ENCODE data around the gene RPL32. TPM values are rescaled to one million over a fixed set of nuclear protein-coding genes. Genes with fewer than 3 reads are reported as not detected.
"Not testable (repeated sequence)": the region's sequence is repeated elsewhere in the genome, so short reads cannot be mapped to it uniquely, and the experiment has no call there.

The RPL32 gene
- polyA plus RNA-seq, 6 donors from 2014 or later = 1,322 to 3,271 (median 2,987) TPM

- no peaks in the 10 kb centered on the region for H3K36me3 Mint-ChIP-seq
- peaks cover 0 to 6% (median 0%) of the 10 kb centered on the region in 3 donors for H3K27me3 Mint-ChIP-seq
- ATAC-seq (ENCODE audit: low read depth in 2 of 2) (no peak), DNase-seq (no peak)
- H3K4me1 Mint-ChIP-seq = peaks cover 0 to 10% (median 8%) of the 10 kb centered on the region in 3 donors
- H3K27ac Mint-ChIP-seq = no peak overlapping the region
- no peak overlapping the region for H3K4me3 Mint-ChIP-seq
- H3K9me3 Mint-ChIP-seq = no peaks in the 10 kb centered on the region
These were observed 34.3 kb downstream of the RPL32 start for GRCh38 chr3:12807066-12807465.

DNA sequence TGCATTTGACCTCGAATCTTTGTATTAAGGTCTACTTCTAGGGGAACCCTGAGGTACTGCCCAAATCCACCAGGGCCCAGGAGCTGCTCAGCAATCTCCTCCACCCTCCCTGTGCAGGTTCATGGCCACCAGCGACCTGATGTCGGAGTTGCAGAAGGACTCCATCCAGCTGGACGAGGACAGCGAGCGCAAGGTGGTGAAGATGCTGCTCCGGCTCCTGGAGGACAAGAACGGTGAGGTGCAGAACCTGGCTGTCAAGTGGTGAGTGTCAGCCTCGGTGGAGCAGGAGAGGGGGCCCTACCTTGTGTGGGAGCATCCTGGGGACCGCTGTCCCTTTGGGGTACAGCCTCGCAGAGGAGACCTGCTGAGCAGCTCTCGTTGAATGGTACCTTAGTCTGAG is 38.0 kb downstream of the RPL32 start:
- Mint-ChIP-seq H3K36me3 (no peaks in the 10 kb centered on the region), H3K9me3 (no peaks in the 10 kb centered on the region), H3K27me3 (peaks cover 0 to 1% (median 0%) of the 10 kb centered on the region in 3 donors), H3K4me1 (peaks cover under 1 to 3% (median 2%) of the 10 kb centered on the region in 3 donors), H3K27ac (no peak overlapping the region), H3K4me3 (no peak overlapping the region)
- DNase-seq = no peak
- no peak for ATAC-seq (ENCODE audit: low read depth in 2 of 2)

- Mint-ChIP-seq H3K4me3 (no peak overlapping the region), H3K27ac (peak overlapping the region in 1 of 6 donors; percentile 11)
These were observed 41.6 kb downstream of the RPL32 start for GRCh38 chr3:12799525-12800440.

GRCh38 chr3:12798559-12799179 is 42.7 kb downstream of the RPL32 start:
- Mint-ChIP-seq H3K27ac (peak overlapping the region in 2 of 6 donors; percentile 19 to 74), H3K4me3 (peak overlapping the region in 3 of 8 donors; percentile 40 to 88 (median 84)), H3K36me3 (no peaks in the 10 kb centered on the region), H3K4me1 (peaks cover 22 to 24% (median 24%) of the 10 kb centered on the region in 3 donors), H3K9me3 (no peaks in the 10 kb centered on the region), H3K27me3 (peaks cover 5 to 10% (median 9%) of the 10 kb centered on the region in 3 donors)
- no peak for ATAC-seq (ENCODE audit: low read depth in 2 of 2)
- DNase-seq = no peak

More at GRCh38 chr3:12799525-12800440, 41.6 kb downstream of the RPL32 start:
- Mint-ChIP-seq H3K27me3 (peaks cover 4 to 7% (median 5%) of the 10 kb centered on the region in 3 donors), H3K9me3 (no peaks in the 10 kb centered on the region), H3K36me3 (no peaks in the 10 kb centered on the region), H3K4me1 (peaks cover 22 to 24% (median 24%) of the 10 kb centered on the region in 3 donors)
- ATAC-seq (ENCODE audit: low read depth in 2 of 2) (no peak), DNase-seq (no peak)

GRCh38 chr3:12797892-12798558 is 43.3 kb downstream of the RPL32 start:
- no peak for DNase-seq
- Mint-ChIP-seq H3K27me3 (peaks cover 5 to 10% (median 9%) of the 10 kb centered on the region in 3 donors), H3K9me3 (no peaks in the 10 kb centered on the region), H3K4me1 (peaks cover 22 to 24% (median 24%) of the 10 kb centered on the region in 3 donors), H3K4me3 (peak overlapping the region; percentile 41 to 96 (median 86)), H3K27ac (peak overlapping the region in 1 of 6 donors; percentile 19), H3K36me3 (no peaks in the 10 kb centered on the region)
- peak; percentile 52 to 54 for ATAC-seq (ENCODE audit: low read depth in 2 of 2)

DNA sequence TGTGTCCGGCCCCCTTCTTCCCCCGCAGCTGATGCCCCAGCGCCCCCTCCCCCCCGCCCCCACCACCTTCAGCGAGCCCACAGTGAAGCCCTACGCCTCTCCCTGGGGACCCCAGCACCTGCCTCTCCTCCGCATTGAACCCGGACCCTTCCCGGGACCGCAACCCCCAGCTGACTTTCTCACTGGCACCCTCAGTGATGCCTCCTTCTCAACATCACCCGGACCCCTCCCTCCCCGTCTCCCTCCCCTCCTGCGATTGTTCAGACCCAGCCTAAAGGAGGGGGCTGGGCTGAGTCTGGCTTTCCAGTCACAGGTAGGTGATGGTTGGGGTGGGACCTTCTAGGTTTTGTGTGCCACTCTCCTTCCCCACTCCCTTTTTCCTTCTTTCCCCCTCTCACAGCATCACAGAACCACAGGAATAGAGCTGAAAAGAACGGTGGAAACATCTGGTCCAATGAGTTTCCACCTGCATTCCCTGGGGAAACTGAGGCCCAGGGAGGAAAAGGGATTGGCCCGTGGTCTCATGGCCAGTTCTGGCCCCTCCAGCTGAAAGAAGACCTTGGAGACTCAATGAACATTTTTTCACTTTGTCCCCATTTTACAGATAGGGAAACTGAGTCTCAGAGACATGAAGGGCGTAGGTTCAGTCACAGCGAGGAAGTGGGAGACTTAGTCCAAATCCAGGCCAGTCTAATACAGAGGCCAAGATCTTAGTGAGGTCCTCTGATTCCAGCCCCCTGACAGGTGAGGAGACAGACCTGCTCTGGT is 44.1 kb downstream of the RPL32 start:
- ATAC-seq (ENCODE audit: low read depth in 2 of 2) = peak; percentile 11 to 13
- Mint-ChIP-seq H3K27ac (peak overlapping the region in 2 of 6 donors; percentile 19 to 29), H3K4me3 (peak overlapping the region; percentile 84 to 96 (median 89)), H3K9me3 (peaks cover 0 to 2% (median 0%) of the 10 kb centered on the region in 7 donors), H3K36me3 (no peaks in the 10 kb centered on the region), H3K27me3 (peaks cover 5 to 15% (median 9%) of the 10 kb centered on the region in 3 donors), H3K4me1 (peaks cover 22 to 24% (median 24%) of the 10 kb centered on the region in 3 donors)
- DNase-seq = no peak

- Mint-ChIP-seq H3K27ac (peak within 1 kb of the TSS; percentile 19 to 93 (median 66)), H3K27me3 (peaks cover 5 to 18% (median 9%) of the 10 kb centered on the region in 3 donors)
These were observed 44.9 kb downstream of the RPL32 start, which contains the start of gene CAND2 for GRCh38 chr3:12796171-12797123. Gene CAND2 (plus strand): TSS chr3:12796680. CDS start chr3:12796721, 41 bp downstream.

DNA sequence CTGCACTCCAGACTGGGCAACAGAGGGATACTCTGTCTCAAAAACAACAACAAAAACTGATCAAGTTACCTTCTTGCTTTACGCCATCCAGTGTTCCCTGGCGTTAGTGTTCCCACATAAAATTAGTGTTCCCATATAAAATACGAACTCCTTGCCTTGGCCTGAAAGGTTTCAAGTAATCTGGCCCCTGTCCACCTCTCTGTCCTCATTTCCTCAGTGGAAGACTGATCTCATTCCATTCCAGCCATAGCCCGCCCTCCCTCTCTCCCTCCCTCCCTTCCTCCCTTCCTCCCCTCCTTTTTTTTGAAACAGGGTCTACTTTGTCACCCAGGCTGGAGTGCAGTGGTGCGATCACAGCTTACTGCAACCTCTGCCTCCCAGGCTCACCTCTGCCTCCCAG is 47.7 kb downstream of the RPL32 start:
- Mint-ChIP-seq H3K27ac (no peak overlapping the region), H3K27me3 (peaks cover 8 to 23% (median 9%) of the 10 kb centered on the region in 3 donors), H3K36me3 (no peaks in the 10 kb centered on the region), H3K4me1 (peaks cover 22 to 24% (median 24%) of the 10 kb centered on the region in 3 donors), H3K4me3 (no peak overlapping the region), H3K9me3 (peaks cover 0 to 2% (median 0%) of the 10 kb centered on the region in 7 donors)
- ATAC-seq (ENCODE audit: low read depth in 2 of 2) (no peak), DNase-seq (no peak)

More at GRCh38 chr3:12796171-12797123, 44.9 kb downstream of the RPL32 start, which contains the start of gene CAND2:
- no peaks in the 10 kb centered on the region for H3K36me3 Mint-ChIP-seq
- DNase-seq (peak; percentile 39), ATAC-seq (ENCODE audit: low read depth in 2 of 2) (peak; percentile 79 to 85)
- peak within 1 kb of the TSS; percentile 84 to 96 (median 89) for H3K4me3 Mint-ChIP-seq
- H3K9me3 Mint-ChIP-seq = peaks cover 0 to 2% (median 0%) of the 10 kb centered on the region in 7 donors
- peaks cover 22 to 24% (median 24%) of the 10 kb centered on the region in 3 donors for H3K4me1 Mint-ChIP-seq

DNA sequence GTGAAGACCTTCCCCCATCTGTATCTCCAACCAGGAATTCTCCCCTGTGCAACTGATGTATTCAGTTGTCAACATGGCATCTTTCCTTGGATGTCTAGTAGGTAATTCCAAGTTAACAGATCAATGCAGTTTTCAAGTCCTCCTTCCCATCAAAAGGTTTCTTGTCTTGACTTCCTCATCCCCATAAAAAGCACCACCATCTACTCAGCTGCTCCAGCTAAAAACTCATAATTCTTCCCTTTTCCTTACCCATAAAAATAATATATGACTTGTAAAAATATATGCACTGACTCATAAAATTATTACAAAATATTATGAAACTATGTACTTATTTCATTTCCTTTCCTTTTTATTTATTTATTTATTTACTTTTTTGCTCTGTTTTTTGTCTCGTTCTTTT is 49.9 kb downstream of the RPL32 start:
- H3K9me3 Mint-ChIP-seq = peaks cover 0 to 2% (median 0%) of the 10 kb centered on the region in 7 donors
- H3K27ac Mint-ChIP-seq = no peak overlapping the region
- H3K36me3 Mint-ChIP-seq = no peaks in the 10 kb centered on the region
- H3K27me3 Mint-ChIP-seq = peaks cover 9 to 29% (median 11%) of the 10 kb centered on the region in 3 donors
- no peak overlapping the region for H3K4me3 Mint-ChIP-seq
- no peak for DNase-seq
- peaks cover 0 to 9% (median 5%) of the 10 kb centered on the region in 3 donors for H3K4me1 Mint-ChIP-seq
- ATAC-seq (ENCODE audit: low read depth in 2 of 2) = no peak

GRCh38 chr3:12787967-12788690 is 53.2 kb downstream of the RPL32 start:
- not testable (repeated sequence) for DNase-seq; ATAC-seq (ENCODE audit: low read depth in 2 of 2); H3K36me3 Mint-ChIP-seq; H3K9me3 Mint-ChIP-seq; H3K4me1 Mint-ChIP-seq; H3K4me3 Mint-ChIP-seq; H3K27ac Mint-ChIP-seq
- H3K27me3 Mint-ChIP-seq = peaks cover 15 to 37% (median 16%) of the 10 kb centered on the region in 3 donors

DNA sequence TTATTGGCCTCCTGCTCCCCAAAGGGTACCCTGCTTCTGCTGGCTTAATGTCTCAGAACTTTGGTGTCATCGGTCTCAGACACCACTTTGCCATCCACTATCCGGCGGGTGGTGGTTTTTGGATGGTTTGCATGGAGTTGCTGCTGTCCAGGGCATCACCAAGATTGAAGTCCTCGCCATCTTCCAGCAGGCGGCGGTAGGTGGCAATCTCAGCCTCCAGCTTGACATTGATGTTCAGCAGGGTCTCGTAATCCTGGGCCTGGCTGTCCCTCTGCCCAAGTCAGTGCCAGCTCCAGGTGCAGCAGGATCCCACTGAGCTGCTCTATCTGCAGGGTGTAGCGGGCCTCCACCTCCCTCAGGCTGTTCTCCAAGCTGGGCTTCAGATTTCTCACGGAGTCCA is 54.0 kb downstream of the RPL32 start:
- H3K9me3 Mint-ChIP-seq; H3K4me3 Mint-ChIP-seq; H3K4me1 Mint-ChIP-seq; H3K36me3 Mint-ChIP-seq; H3K27ac Mint-ChIP-seq; ATAC-seq (ENCODE audit: low read depth in 2 of 2): not testable (repeated sequence)
- peaks cover 15 to 38% (median 22%) of the 10 kb centered on the region in 3 donors for H3K27me3 Mint-ChIP-seq
- peak; percentile 36 for DNase-seq

All from naive B cell (primary cell).